Measurements from ENCODE around the gene GRM7. TPM values are rescaled to one million over a fixed set of nuclear protein-coding genes. Genes with fewer than 3 reads are reported as not detected.

The GRM7 gene
- total and polyA plus RNA-seq, 2 donors (not counting 1 experiment from before 2014, with no cell fraction given), result not detected

GRCh38 chr3:6861625-6862000 lies 698 bp downstream of the GRM7 start:
- H3K36me3 ChIP-seq (replicated peaks in 1 of 2; ENCODE audit: control extremely low read depth in 1 of 2, control insufficient read depth in 1 of 2, extremely low read depth in 1 of 2, insufficient read depth in 2 of 2, low read length in 1 of 2), result no peaks in the 10 kb centered on the region
- intact Hi-C loops (cut with micrococcal nuclease), result no loop called here
- no peaks in the 10 kb centered on the region for H3K4me1 ChIP-seq (ENCODE audit: control insufficient read depth in 2 of 2, insufficient read depth in 2 of 2, low read length in 2 of 2)
- no peak overlapping the region for H3K9ac ChIP-seq (ENCODE audit: low read length)
- H3K27ac ChIP-seq (ENCODE audit: low read length in 2 of 2), result no peak overlapping the region
- peaks cover 0 to 19% (median 0%) of the 10 kb centered on the region in 4 experiments for H3K27me3 ChIP-seq (replicated peaks in 1 of 4; ENCODE audit: control extremely low read depth in 1 of 4, control insufficient read depth in 3 of 4, insufficient read depth in 4 of 4, low read length in 3 of 4)
- peaks cover 0 to 19% (median 0%) of the 10 kb centered on the region in 3 donors for H3K9me3 ChIP-seq (ENCODE audit: control extremely low read depth in 1 of 3, control insufficient read depth in 2 of 3, insufficient read depth in 1 of 3, low read length in 2 of 3)
- TF ChIP-seq CTCF (IDR thresholded peaks at IDR 0.05) (no peak), EZH2 (IDR thresholded peaks at IDR 0.05; ENCODE audit: borderline replicate concordance, insufficient read depth, low read depth, low read length, poor library complexity, severe bottlenecking) (no peak)
- H4K20me1 ChIP-seq (ENCODE audit: control insufficient read depth, insufficient read depth, low read length, poor library complexity, severe bottlenecking), result no peaks in the 10 kb centered on the region
- DNase-seq (no peak), ATAC-seq (ENCODE audit: low read depth) (no peak)
- ChIA-PET CTCF (no interaction called here), POLR2A (no interaction called here)
- no peak overlapping the region for H3K4me2 ChIP-seq (replicated peaks; ENCODE audit: low read depth, low read length, poor library complexity, severe bottlenecking)
- no peak overlapping the region for H3K4me3 ChIP-seq (ENCODE audit: control extremely low read depth in 1 of 5, extremely low read depth in 1 of 5, insufficient read depth in 1 of 5, low read depth in 2 of 5, low read length in 4 of 5)
- H3K4me3 Mint-ChIP-seq, result no peak overlapping the region
- H3K79me2 ChIP-seq (ENCODE audit: control insufficient read depth, insufficient read depth, low read length), result no peaks in the 10 kb centered on the region
- H3K27ac Mint-ChIP-seq, result no peak overlapping the region
- H3K9me3 Mint-ChIP-seq (ENCODE audit: insufficient read depth), result no peaks in the 10 kb centered on the region
- WGBS (ENCODE audit: insufficient coverage), result 10% methylated on average over 30 of the region's 30 CpGs
- H2AFZ ChIP-seq (ENCODE audit: insufficient read depth, low read depth, low read length, poor library complexity, severe bottlenecking), result no peak overlapping the region
- H3K27me3 Mint-ChIP-seq, result peaks cover 15% of the 10 kb centered on the region
- no peaks in the 10 kb centered on the region for H3K4me1 Mint-ChIP-seq

GRCh38 chr3:6862041-6862879 lies 1.3 kb downstream of the GRM7 start:
- H3K4me1 Mint-ChIP-seq, result no peaks in the 10 kb centered on the region
- WGBS (ENCODE audit: insufficient coverage), result 8% methylated on average over 36 of the region's 45 CpGs
- no peaks in the 10 kb centered on the region for H3K36me3 ChIP-seq (replicated peaks in 1 of 2; ENCODE audit: control extremely low read depth in 1 of 2, control insufficient read depth in 1 of 2, extremely low read depth in 1 of 2, insufficient read depth in 2 of 2, low read length in 1 of 2)
- no peaks in the 10 kb centered on the region for H3K4me1 ChIP-seq (ENCODE audit: control insufficient read depth in 2 of 2, insufficient read depth in 2 of 2, low read length in 2 of 2)
- intact Hi-C loops (cut with micrococcal nuclease), result no loop called here
- H3K4me3 ChIP-seq (ENCODE audit: control extremely low read depth in 1 of 5, extremely low read depth in 1 of 5, insufficient read depth in 1 of 5, low read depth in 2 of 5, low read length in 4 of 5), result no peak overlapping the region
- H3K27ac ChIP-seq (ENCODE audit: low read length in 2 of 2), result no peak overlapping the region
- H3K27ac Mint-ChIP-seq, result no peak overlapping the region
- TF ChIP-seq CTCF (IDR thresholded peaks at IDR 0.05), result no peak
- TF ChIP-seq EZH2 (IDR thresholded peaks at IDR 0.05; ENCODE audit: borderline replicate concordance, insufficient read depth, low read depth, low read length, poor library complexity, severe bottlenecking), result no peak
- H4K20me1 ChIP-seq (ENCODE audit: control insufficient read depth, insufficient read depth, low read length, poor library complexity, severe bottlenecking), result no peaks in the 10 kb centered on the region
- no peak overlapping the region for H3K9ac ChIP-seq (ENCODE audit: low read length)
- H3K9me3 ChIP-seq (ENCODE audit: control extremely low read depth in 1 of 3, control insufficient read depth in 2 of 3, insufficient read depth in 1 of 3, low read length in 2 of 3), result peaks cover 0 to 19% (median 0%) of the 10 kb centered on the region in 3 donors
- peaks cover 15% of the 10 kb centered on the region for H3K27me3 Mint-ChIP-seq
- H3K27me3 ChIP-seq (replicated peaks in 1 of 4; ENCODE audit: control extremely low read depth in 1 of 4, control insufficient read depth in 3 of 4, insufficient read depth in 4 of 4, low read length in 3 of 4), result peaks cover 0 to 19% (median 0%) of the 10 kb centered on the region in 4 experiments
- no peak overlapping the region for H3K4me3 Mint-ChIP-seq
- POLR2A ChIA-PET, result no interaction called here
- CTCF ChIA-PET, result no interaction called here
- ATAC-seq (ENCODE audit: low read depth), result no peak
- DNase-seq, result no peak
- H3K4me2 ChIP-seq (replicated peaks; ENCODE audit: low read depth, low read length, poor library complexity, severe bottlenecking), result no peak overlapping the region
- H2AFZ ChIP-seq (ENCODE audit: insufficient read depth, low read depth, low read length, poor library complexity, severe bottlenecking), result no peak overlapping the region
- no peaks in the 10 kb centered on the region for H3K9me3 Mint-ChIP-seq (ENCODE audit: insufficient read depth)
- no peaks in the 10 kb centered on the region for H3K79me2 ChIP-seq (ENCODE audit: control insufficient read depth, insufficient read depth, low read length)
